Fibroblast of skin of left biceps (primary cell): ENCODE results near the gene LRG1.

ENCODE experiments used
- DNase-seq, 2 experiments: peaks; one replicate each; pipeline ENCODE4 v3.0.0-alpha.2; 2013; ENCODE audit warnings: low read depth in 2 of 2

Gene LRG1

GRCh38 chr19:4495471-4495870 lies 44.4 kb downstream of the LRG1 start:
- DNase-seq, result no peak

GRCh38 chr19:4494691-4495064 lies 45.2 kb downstream of the LRG1 start:
- DNase-seq, result no peak

GRCh38 chr19:4493929-4494690 lies 45.7 kb downstream of the LRG1 start:
- no peak for DNase-seq

- DNase-seq, result no peak
Observed at GRCh38 chr19:4493104-4493928, 46.5 kb downstream of the LRG1 start.

GRCh38 chr19:4492337-4493103 lies 47.3 kb downstream of the LRG1 start:
- no peak for DNase-seq

GRCh38 chr19:4491446-4491845 lies 48.4 kb downstream of the LRG1 start:
- DNase-seq, result no peak

- no peak for DNase-seq
Observed at GRCh38 chr19:4488496-4488895, 51.3 kb downstream of the LRG1 start.

GRCh38 chr19:4487572-4487971 lies 52.3 kb downstream of the LRG1 start:
- DNase-seq, result no peak
